IPS DF 6.9 (cell line): ENCODE measurements around the gene ME1.
"Not testable (repeated sequence)": the region's sequence is repeated elsewhere in the genome, so short reads cannot be mapped to it uniquely, and the experiment has no call there.

ENCODE experiments used
- DNase-seq: peaks from one replicate; pipeline ENCODE4 v3.0.0-alpha.2; 2013; ENCODE audit warnings: low read depth, low spot score
- H3K27ac ChIP-seq: one replicate; pipeline ENCODE4 v1.5.1; 2013; ENCODE audit warnings: low read length, control low read depth
- H3K27me3 ChIP-seq: 2 replicates; pipeline ENCODE4 v1.6.1; 2013; ENCODE audit warnings: mild to moderate bottlenecking, low read length; ENCODE audit not compliant: control insufficient read depth, insufficient read depth
- H3K36me3 ChIP-seq: 2 replicates; pipeline ENCODE4 v1.6.1; 2013; ENCODE audit warnings: low read length; ENCODE audit not compliant: control insufficient read depth, insufficient read depth
- H3K4me1 ChIP-seq: 2 replicates; pipeline ENCODE4 v1.6.1; 2013; ENCODE audit warnings: low read length; ENCODE audit not compliant: control insufficient read depth, insufficient read depth
- H3K4me3 ChIP-seq: 2 replicates; pipeline ENCODE4 v1.5.1; 2013; ENCODE audit warnings: mild to moderate bottlenecking, low read length
- H3K9me3 ChIP-seq: 2 replicates; pipeline ENCODE4 v1.6.1; 2013; ENCODE audit warnings: low read length, inconsistent platforms; ENCODE audit not compliant: control insufficient read depth, insufficient read depth
- WGBS: extraction: QIAGEN DNeasy Blood & Tissue Kit; methylation state at CpG from one replicate; pipeline ENCODE4 v1.1.7; 2013; ENCODE audit warnings: mixed read lengths, missing lambda C conversion rate; ENCODE audit not compliant: insufficient read length, insufficient coverage; 5-methylcytosine and 5-hydroxymethylcytosine counted together

Gene ME1

GRCh38 chr6:83365931-83366330, 64.9 kb downstream of the ME1 start:
- no peak for DNase-seq
- no CpG with 5 or more reads among the region's 1 CpG for WGBS

GRCh38 chr6:83362349-83362748, 68.5 kb downstream of the ME1 start:
- not testable (repeated sequence) for H3K27me3 ChIP-seq, H3K36me3 ChIP-seq, H3K9me3 ChIP-seq, H3K4me1 ChIP-seq, H3K27ac ChIP-seq, H3K4me3 ChIP-seq, DNase-seq
- no CpG with 5 or more reads among the region's 6 CpGs for WGBS

More at GRCh38 chr6:83365931-83366330, 64.9 kb downstream of the ME1 start:
- H3K4me1 ChIP-seq: no peaks in the 10 kb centered on the region
- no peaks in the 10 kb centered on the region for H3K9me3 ChIP-seq
- no peak overlapping the region for H3K27ac ChIP-seq
- H3K36me3 ChIP-seq: no peaks in the 10 kb centered on the region
- H3K27me3 ChIP-seq: no peaks in the 10 kb centered on the region
- no peak overlapping the region for H3K4me3 ChIP-seq

- Histone ChIP-seq H3K27ac (no peak overlapping the region), H3K4me3 (no peak overlapping the region), H3K9me3 (no peaks in the 10 kb centered on the region; the same call in 1 of the 2 replicates), H3K4me1 (no peaks in the 10 kb centered on the region), H3K27me3 (no peaks in the 10 kb centered on the region), H3K36me3 (no peaks in the 10 kb centered on the region)
- DNase-seq: no peak
- no CpG with 5 or more reads among the region's 3 CpGs for WGBS
Observed at GRCh38 chr6:83359638-83360037, 71.2 kb downstream of the ME1 start.

GRCh38 chr6:83354747-83355146, 76.1 kb downstream of the ME1 start:
- H3K27ac ChIP-seq: no peak overlapping the region
- no peak overlapping the region for H3K4me3 ChIP-seq
- no peaks in the 10 kb centered on the region for H3K27me3 ChIP-seq
- WGBS: no CpG with 5 or more reads among the region's 1 CpG
- no peaks in the 10 kb centered on the region for H3K4me1 ChIP-seq
- DNase-seq: no peak
- no peaks in the 10 kb centered on the region; the same call in 1 of the 2 replicates for H3K9me3 ChIP-seq
- H3K36me3 ChIP-seq: no peaks in the 10 kb centered on the region

GRCh38 chr6:83352424-83353061, 78.3 kb downstream of the ME1 start:
- no peaks in the 10 kb centered on the region for H3K36me3 ChIP-seq
- H3K4me3 ChIP-seq: no peak overlapping the region
- H3K27me3 ChIP-seq: no peaks in the 10 kb centered on the region
- H3K27ac ChIP-seq: no peak overlapping the region
- H3K9me3 ChIP-seq: no peaks in the 10 kb centered on the region
- no peaks in the 10 kb centered on the region for H3K4me1 ChIP-seq
- DNase-seq: no peak
- no CpG with 5 or more reads among the region's 3 CpGs for WGBS

GRCh38 chr6:83343121-83343520, 87.7 kb downstream of the ME1 start:
- no peaks in the 10 kb centered on the region for H3K36me3 ChIP-seq
- H3K27me3 ChIP-seq: no peaks in the 10 kb centered on the region
- H3K4me1 ChIP-seq: no peaks in the 10 kb centered on the region
- no CpG with 5 or more reads among the region's 3 CpGs for WGBS
- DNase-seq: no peak
- H3K4me3 ChIP-seq: no peak overlapping the region
- no peaks in the 10 kb centered on the region for H3K9me3 ChIP-seq
- H3K27ac ChIP-seq: no peak overlapping the region

- H3K27me3 ChIP-seq: no peaks in the 10 kb centered on the region
- H3K36me3 ChIP-seq: no peaks in the 10 kb centered on the region
- no CpG with 5 or more reads among the region's 2 CpGs for WGBS
- H3K27ac ChIP-seq: no peak overlapping the region
- DNase-seq: no peak
- no peak overlapping the region for H3K4me3 ChIP-seq
- no peaks in the 10 kb centered on the region for H3K9me3 ChIP-seq
- no peaks in the 10 kb centered on the region for H3K4me1 ChIP-seq
Observed at GRCh38 chr6:83341765-83342164, 89.1 kb downstream of the ME1 start.

GRCh38 chr6:83333916-83334315, 96.9 kb downstream of the ME1 start:
- not testable (repeated sequence) for H3K27me3 ChIP-seq, H3K36me3 ChIP-seq, DNase-seq, H3K9me3 ChIP-seq, H3K4me1 ChIP-seq, H3K4me3 ChIP-seq, H3K27ac ChIP-seq
- WGBS: no CpG with 5 or more reads among the region's 24 CpGs

GRCh38 chr6:83333500-83333899, 97.4 kb downstream of the ME1 start:
- WGBS: no CpG with 5 or more reads among the region's 2 CpGs
- H3K4me1 ChIP-seq: no peaks in the 10 kb centered on the region
- no peaks in the 10 kb centered on the region for H3K36me3 ChIP-seq
- H3K27me3 ChIP-seq: no peaks in the 10 kb centered on the region
- no peak for DNase-seq
- H3K27ac ChIP-seq: no peak overlapping the region
- no peak overlapping the region for H3K4me3 ChIP-seq
- H3K9me3 ChIP-seq: no peaks in the 10 kb centered on the region

- Histone ChIP-seq H3K36me3 (no peaks in the 10 kb centered on the region), H3K4me1 (no peaks in the 10 kb centered on the region), H3K27ac (no peak overlapping the region), H3K27me3 (no peaks in the 10 kb centered on the region), H3K9me3 (no peaks in the 10 kb centered on the region), H3K4me3 (no peak overlapping the region)
- WGBS: no CpG with 5 or more reads among the region's 1 CpG
- no peak for DNase-seq
Observed at GRCh38 chr6:83314693-83315092, 116.2 kb downstream of the ME1 start.

GRCh38 chr6:83313882-83314281, 117.0 kb downstream of the ME1 start:
- Histone ChIP-seq H3K9me3 (no peaks in the 10 kb centered on the region), H3K27ac (no peak overlapping the region), H3K36me3 (no peaks in the 10 kb centered on the region), H3K27me3 (no peaks in the 10 kb centered on the region), H3K4me3 (no peak overlapping the region), H3K4me1 (no peaks in the 10 kb centered on the region)
- no peak for DNase-seq
